HepG2 (cell line): ENCODE results near the gene KCNAB1. TPM values are rescaled to one million over a fixed set of nuclear protein-coding genes. Genes with fewer than 3 reads are reported as not detected.
A peak's percentile ranks its signal among the peaks of the same experiment; 100 is the strongest.

ENCODE experiments used
- CEBPB ChIP-seq: IDR thresholded peaks from 2 replicates; pipeline ENCODE4 v1.6.1; 2011; ENCODE audit warnings: low read depth, low read length, improper control_type of control experiment, borderline replicate concordance
- ETV5 ChIP-seq: IDR thresholded peaks from 2 replicates; pipeline ENCODE4 v1.6.1; 2018; ENCODE audit warnings: missing biosample characterization, missing genetic modification reagents, inconsistent platforms, borderline replicate concordance
- FOSL2 ChIP-seq: sonication (generic); formaldehyde crosslinking; IDR thresholded peaks from 2 replicates; pipeline ENCODE4 v1.4.0; 2020; ENCODE audit warnings: missing genetic modification reagents
- GATAD2A ChIP-seq: IDR thresholded peaks from 2 replicates; pipeline ENCODE4 v1.6.1; 2016
- HNF4A ChIP-seq: sonication (generic); formaldehyde crosslinking; IDR thresholded peaks from 2 replicates; pipeline ENCODE4 v1.4.0; 2020; ENCODE audit warnings: missing genetic modification reagents
- MBD4 ChIP-seq: IDR thresholded peaks from 2 replicates; pipeline ENCODE4 v1.6.1; 2012; ENCODE audit warnings: low read length, inconsistent platforms, borderline replicate concordance
- MED1 ChIP-seq: sonication (generic); formaldehyde crosslinking; IDR thresholded peaks from 2 replicates; pipeline ENCODE4 v1.4.0; 2020; ENCODE audit warnings: missing genetic modification reagents
- MNT ChIP-seq: fragments of 450-650 bp; IDR thresholded peaks from 2 replicates; pipeline ENCODE4 v1.6.1; 2016
- NCOA2 ChIP-seq: sonication (generic); formaldehyde crosslinking; IDR thresholded peaks from 2 replicates; pipeline ENCODE4 v1.8.0; 2022; ENCODE audit warnings: inconsistent platforms
- NCOR1 ChIP-seq: fragments of 200-600 bp; sonication (generic); IDR thresholded peaks from 2 replicates; pipeline ENCODE4 v1.7.0; 2017; ENCODE audit warnings: antibody characterized with exemption, low read length, borderline replicate concordance
- PHF21A ChIP-seq: sonication (generic); formaldehyde crosslinking; IDR thresholded peaks from 2 replicates; pipeline ENCODE4 v1.5.0; 2020; ENCODE audit warnings: mild to moderate bottlenecking, missing genetic modification reagents
- RARA ChIP-seq: IDR thresholded peaks from 2 replicates; pipeline ENCODE4 v1.6.1; 2016; ENCODE audit warnings: missing genetic modification reagents, missing compliant biosample characterization
- SIX1 ChIP-seq: sonication (generic); formaldehyde crosslinking; IDR thresholded peaks from 2 replicates; pipeline ENCODE4 v1.4.0; 2020; ENCODE audit warnings: missing genetic modification reagents, borderline replicate concordance
- SP4 ChIP-seq: sonication (generic); formaldehyde crosslinking; IDR thresholded peaks from 2 replicates; pipeline ENCODE4 v1.8.1; 2023; ENCODE audit warnings: mild to moderate bottlenecking, missing genetic modification reagents
- TBL1XR1 ChIP-seq: fragments of 150-350 bp; IDR thresholded peaks from 2 replicates; pipeline ENCODE4 v1.6.1; 2014; ENCODE audit warnings: borderline replicate concordance, low read length; ENCODE audit not compliant: partially characterized antibody
- TRIM22 ChIP-seq: fragments of 450-650 bp; IDR thresholded peaks from 2 replicates; pipeline ENCODE4 v1.6.1; 2017
- TSC22D2 ChIP-seq: sonication (generic); formaldehyde crosslinking; IDR thresholded peaks from 2 replicates; pipeline ENCODE4 v1.5.1; 2020; ENCODE audit warnings: missing genetic modification reagents, mild to moderate bottlenecking, borderline replicate concordance
- UBTF ChIP-seq: sonication (generic); formaldehyde crosslinking; IDR thresholded peaks from 2 replicates; pipeline ENCODE4 v1.4.0; 2020; ENCODE audit warnings: mild to moderate bottlenecking, missing genetic modification reagents
- ZBTB43 ChIP-seq: sonication (generic); formaldehyde crosslinking; conservative IDR thresholded peaks from 2 replicates; pipeline ENCODE4 v1.4.0; 2020; ENCODE audit warnings: missing genetic modification reagents
- ZNF160 ChIP-seq: sonication (generic); formaldehyde crosslinking; IDR thresholded peaks from 2 replicates; pipeline ENCODE4 v1.8.0; 2022; ENCODE audit warnings: mild to moderate bottlenecking, inconsistent platforms, missing genetic modification reagents
- ZNF335 ChIP-seq: sonication (generic); formaldehyde crosslinking; IDR thresholded peaks from 2 replicates; pipeline ENCODE4 v1.4.0; 2020; ENCODE audit warnings: missing genetic modification reagents
- ZNF772 ChIP-seq: sonication (generic); formaldehyde crosslinking; IDR thresholded peaks from 2 replicates; pipeline ENCODE4 v1.5.0; 2020; ENCODE audit warnings: mild to moderate bottlenecking, missing genetic modification reagents
- ZNF780A ChIP-seq: sonication (generic); formaldehyde crosslinking; IDR thresholded peaks from 2 replicates; pipeline ENCODE4 v1.8.0; 2022; ENCODE audit warnings: mild to moderate bottlenecking, missing genetic modification reagents, moderate library complexity
- ZNF788 ChIP-seq: sonication (generic); formaldehyde crosslinking; IDR thresholded peaks from 2 replicates; pipeline ENCODE4 v1.5.0; 2020; ENCODE audit warnings: mild to moderate bottlenecking, missing genetic modification reagents, borderline replicate concordance
- ZNF792 ChIP-seq: IDR thresholded peaks from 2 replicates; pipeline ENCODE4 v1.6.1; 2016
- ZSCAN31 ChIP-seq: sonication (generic); formaldehyde crosslinking; IDR thresholded peaks from 2 replicates; pipeline ENCODE4 v1.5.0; 2020; ENCODE audit warnings: low read depth, mild to moderate bottlenecking, missing genetic modification reagents
- polyA plus RNA-seq, 8 experiments: library from polyadenylated mRNA; depleted of rRNA in 3 of 8; stranded (reverse) in 7 of 8; unstranded in 1 of 8; fragments of >200 nt; fragmentation: Illumina TruSeq in 4 of 8; extraction: Trizol in 4 of 8; gene quantifications; 2 replicates each; pipeline versions ENCODE4 v1.2.1 to v1.2.3, GENCODE V29; 2011 to 2016; ENCODE audit warnings: low read depth in 4 of 8, missing spikeins in 1 of 8, mixed read lengths in 1 of 8; ENCODE audit not compliant: insufficient read depth in 1 of 8
- total RNA-seq, 5 experiments: library from RNA; depleted of rRNA; stranded (reverse); fragments of >200 nt; fragmentation: Illumina TruSeq; extraction: Trizol; gene quantifications; 2 replicates each; pipeline ENCODE4 v1.2.3, GENCODE V29; 2016; ENCODE audit warnings: low read depth in 1 of 5

The KCNAB1 gene
- total and polyA plus RNA-seq, 2 of the 13 experiments (the other 11 are each of a cell fraction or from before 2014, with no cell fraction given): not detected

- TF ChIP-seq UBTF (CRISPR knock-in tag) (peak; percentile 55), GATAD2A (CRISPR knock-in tag) (peak; percentile 88), CEBPB (peak; percentile 91), FOSL2 (CRISPR knock-in tag) (peak; percentile 92), PHF21A (CRISPR knock-in tag) (peak; percentile 16; the same call in 1 of the 2 replicates), SP4 (CRISPR knock-in tag) (no peak), ZNF792 (CRISPR knock-in tag) (peak; percentile 59; the same call in 1 of the 2 replicates), TRIM22 (no peak), TBL1XR1 (peak; percentile 91), HNF4A (CRISPR knock-in tag) (peak; percentile 76), NCOR1 (peak; percentile 83; the same call in 1 of the 2 replicates), ZNF772 (CRISPR knock-in tag) (peak; percentile 54; the same call in 1 of the 2 replicates), ETV5 (CRISPR knock-in tag) (peak; percentile 34; the same call in 1 of the 2 replicates), ZNF160 (CRISPR knock-in tag) (no peak), MNT (0 out of 2 replicates have a peak, but pooled peaks have one; percentile 12), SIX1 (CRISPR knock-in tag) (0 out of 2 replicates have a peak, but pooled peaks have one; percentile 29), ZSCAN31 (peak; percentile 71; the same call in 1 of the 2 replicates), ZNF788 (peak; percentile 59; the same call in 1 of the 2 replicates), ZNF335 (0 out of 2 replicates have a peak, but pooled peaks have one; percentile 58), MBD4 (peak; percentile 36; the same call in 1 of the 2 replicates), NCOA2 (peak; percentile 62), ZNF780A (CRISPR knock-in tag) (no peak), TSC22D2 (no peak), MED1 (peak; percentile 70), ZBTB43 (CRISPR knock-in tag) (0 out of 2 replicates have a peak, but pooled peaks have one; percentile 41), RARA (CRISPR knock-in tag) (peak; percentile 70)
Measured at GRCh38 chr3:156535162-156535627, 414.8 kb downstream of the KCNAB1 start (continued).
